ENCODE results near the gene CPSF4L. TPM values are rescaled to one million over a fixed set of nuclear protein-coding genes. Genes with fewer than 3 reads are reported as not detected.

Gene CPSF4L
- polyA plus RNA-seq, 1 of the 3 experiments (the other 2 are of a cell fraction), result 0.10 TPM

DNA sequence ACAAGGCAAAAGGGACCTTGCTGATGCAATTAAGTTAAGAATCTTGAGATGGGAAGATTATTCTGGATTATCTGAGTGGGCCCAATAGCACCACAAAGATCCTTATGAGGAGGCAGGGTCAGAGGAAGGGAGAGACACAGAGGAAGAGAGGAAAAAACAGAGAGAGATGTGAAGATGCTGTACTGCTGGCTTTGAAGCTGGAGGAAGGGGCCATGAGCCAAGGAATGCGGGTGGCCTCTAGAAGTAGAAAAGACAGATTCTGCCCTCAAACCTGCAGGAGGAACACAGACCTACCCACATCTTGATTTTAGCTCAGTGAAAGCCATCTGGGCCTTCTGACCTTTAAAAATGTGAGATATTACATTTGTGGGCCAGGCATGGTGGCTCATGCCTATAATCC is 8.1 kb upstream of the CPSF4L start (continued):
- TF ChIP-seq, protein P1, sequence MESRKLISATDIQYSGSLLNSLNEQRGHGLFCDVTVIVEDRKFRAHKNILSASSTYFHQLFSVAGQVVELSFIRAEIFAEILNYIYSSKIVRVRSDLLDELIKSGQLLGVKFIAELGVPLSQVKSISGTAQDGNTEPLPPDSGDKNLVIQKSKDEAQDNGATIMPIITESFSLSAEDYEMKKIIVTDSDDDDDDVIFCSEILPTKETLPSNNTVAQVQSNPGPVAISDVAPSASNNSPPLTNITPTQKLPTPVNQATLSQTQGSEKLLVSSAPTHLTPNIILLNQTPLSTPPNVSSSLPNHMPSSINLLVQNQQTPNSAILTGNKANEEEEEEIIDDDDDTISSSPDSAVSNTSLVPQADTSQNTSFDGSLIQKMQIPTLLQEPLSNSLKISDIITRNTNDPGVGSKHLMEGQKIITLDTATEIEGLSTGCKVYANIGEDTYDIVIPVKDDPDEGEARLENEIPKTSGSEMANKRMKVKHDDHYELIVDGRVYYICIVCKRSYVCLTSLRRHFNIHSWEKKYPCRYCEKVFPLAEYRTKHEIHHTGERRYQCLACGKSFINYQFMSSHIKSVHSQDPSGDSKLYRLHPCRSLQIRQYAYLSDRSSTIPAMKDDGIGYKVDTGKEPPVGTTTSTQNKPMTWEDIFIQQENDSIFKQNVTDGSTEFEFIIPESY (IDR thresholded peaks at IDR 0.05; ENCODE audit: borderline replicate concordance, low read depth), result no peak
- TF ChIP-seq JUND (IDR thresholded peaks at IDR 0.05) (no peak), TCF12 (IDR thresholded peaks at IDR 0.05) (no peak)

DNA sequence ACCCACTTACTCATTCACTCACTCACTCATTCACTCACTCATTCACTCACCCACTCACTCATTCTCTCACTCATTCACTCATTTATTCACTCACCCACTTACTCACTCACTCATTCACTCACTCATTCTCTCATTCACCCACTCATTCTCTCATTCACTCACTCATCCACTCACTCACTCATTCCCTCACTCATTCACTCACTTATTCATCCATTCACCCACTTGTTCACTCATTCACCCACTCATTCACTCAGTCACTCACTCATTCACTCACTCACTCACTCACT is 7.6 kb upstream of the CPSF4L start:
- ChIA-PET CTCF (interaction anchor here (1.1 to 22.4 kb wide), 3 partner anchors 13 to 103 kb away, joined by 5 to 691 read pairs (median 33); no protein-coding TSS in a partner anchor), POLR2A (no interaction called here)
- Histone ChIP-seq H3K4me2 (no peak overlapping the region), H3K9me2 (no peaks in the 10 kb centered on the region), H4K20me1 (ENCODE audit: insufficient read depth) (no peaks in the 10 kb centered on the region), H3K27me3 (ENCODE audit: insufficient read depth) (no peaks in the 10 kb centered on the region), H2AFZ (ENCODE audit: low read depth) (no peak overlapping the region), H3F3A (replicated peaks; ENCODE audit: insufficient read depth) (no peaks in the 10 kb centered on the region), H3K36me3 (replicated peaks in 1 of 2; ENCODE audit: control insufficient read depth in 1 of 2, insufficient read depth in 2 of 2, low read length in 1 of 2) (no peaks in the 10 kb centered on the region), H3K9me3 (no peaks in the 10 kb centered on the region), H3K79me2 (ENCODE audit: insufficient read depth) (no peaks in the 10 kb centered on the region), H3K27ac (ENCODE audit: low read depth in 2 of 2, low read length in 1 of 2) (no peak overlapping the region), H3K9ac (no peak overlapping the region), H3K4me3 (ENCODE audit: low read depth in 2 of 2, low read length in 1 of 2) (no peak overlapping the region), H3K4me1 (ENCODE audit: control insufficient read depth in 1 of 2, insufficient read depth in 2 of 2, low read depth in 1 of 2, low read length in 1 of 2) (no peaks in the 10 kb centered on the region)
- no peak for TF ChIP-seq ELF1 (IDR thresholded peaks at IDR 0.05)
- TF ChIP-seq EZH2phosphoT487 (IDR thresholded peaks at IDR 0.05; ENCODE audit: borderline replicate concordance, low read depth), result no peak
- TF ChIP-seq, protein P2, sequence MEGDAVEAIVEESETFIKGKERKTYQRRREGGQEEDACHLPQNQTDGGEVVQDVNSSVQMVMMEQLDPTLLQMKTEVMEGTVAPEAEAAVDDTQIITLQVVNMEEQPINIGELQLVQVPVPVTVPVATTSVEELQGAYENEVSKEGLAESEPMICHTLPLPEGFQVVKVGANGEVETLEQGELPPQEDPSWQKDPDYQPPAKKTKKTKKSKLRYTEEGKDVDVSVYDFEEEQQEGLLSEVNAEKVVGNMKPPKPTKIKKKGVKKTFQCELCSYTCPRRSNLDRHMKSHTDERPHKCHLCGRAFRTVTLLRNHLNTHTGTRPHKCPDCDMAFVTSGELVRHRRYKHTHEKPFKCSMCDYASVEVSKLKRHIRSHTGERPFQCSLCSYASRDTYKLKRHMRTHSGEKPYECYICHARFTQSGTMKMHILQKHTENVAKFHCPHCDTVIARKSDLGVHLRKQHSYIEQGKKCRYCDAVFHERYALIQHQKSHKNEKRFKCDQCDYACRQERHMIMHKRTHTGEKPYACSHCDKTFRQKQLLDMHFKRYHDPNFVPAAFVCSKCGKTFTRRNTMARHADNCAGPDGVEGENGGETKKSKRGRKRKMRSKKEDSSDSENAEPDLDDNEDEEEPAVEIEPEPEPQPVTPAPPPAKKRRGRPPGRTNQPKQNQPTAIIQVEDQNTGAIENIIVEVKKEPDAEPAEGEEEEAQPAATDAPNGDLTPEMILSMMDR (IDR thresholded peaks at IDR 0.05), result no peak
- no peak for TF ChIP-seq GABPA (IDR thresholded peaks at IDR 0.05; ENCODE audit: low read depth)
- TF ChIP-seq, protein P3, sequence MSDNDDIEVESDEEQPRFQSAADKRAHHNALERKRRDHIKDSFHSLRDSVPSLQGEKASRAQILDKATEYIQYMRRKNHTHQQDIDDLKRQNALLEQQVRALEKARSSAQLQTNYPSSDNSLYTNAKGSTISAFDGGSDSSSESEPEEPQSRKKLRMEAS (IDR thresholded peaks at IDR 0.05; ENCODE audit: low read depth), result no peak
- no peak for TF ChIP-seq FOXM1 (IDR thresholded peaks at IDR 0.05; ENCODE audit: low read depth)
- DNase-seq, result no peak

DNA sequence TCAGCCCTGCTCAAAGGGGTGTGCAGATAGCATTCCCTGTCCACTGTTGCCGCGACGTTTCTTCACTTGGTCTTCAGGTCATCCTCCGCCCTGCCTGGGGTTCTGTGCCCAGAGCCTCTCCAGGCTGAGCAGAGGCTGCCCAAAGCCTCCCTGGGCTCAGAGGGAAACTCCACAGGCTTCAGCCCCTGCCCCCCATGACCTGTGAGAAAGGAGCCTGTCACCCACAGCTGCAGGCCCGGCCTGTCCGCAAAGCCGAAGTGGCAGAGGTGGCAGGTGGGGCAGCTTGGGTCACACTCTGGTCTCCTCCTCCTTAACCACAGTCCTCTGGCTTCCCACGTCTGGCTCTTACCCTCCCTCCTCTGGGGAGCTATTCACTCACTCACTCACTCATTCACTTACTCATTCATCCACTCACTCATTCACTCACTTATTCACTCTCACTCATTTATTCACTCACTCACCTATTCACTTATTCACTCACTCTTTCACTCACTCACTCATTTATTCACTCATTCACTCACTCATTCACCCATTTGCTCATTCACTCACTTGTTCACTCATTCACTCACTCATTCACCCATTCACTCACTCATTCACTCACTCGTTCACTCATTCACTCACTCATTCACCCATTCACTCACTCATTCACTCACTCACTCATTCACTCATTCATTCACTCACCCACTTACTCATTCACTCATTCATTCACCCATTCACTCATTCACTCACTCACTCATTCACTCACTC is 7.1 kb upstream of the CPSF4L start:
- no peaks in the 10 kb centered on the region for H3K9me3 ChIP-seq
- H3K4me3 ChIP-seq (ENCODE audit: low read depth in 2 of 2, low read length in 1 of 2), result no peak overlapping the region
- POLR2A ChIA-PET, result no interaction called here
- H4K20me1 ChIP-seq (ENCODE audit: insufficient read depth), result no peaks in the 10 kb centered on the region
- H2AFZ ChIP-seq (ENCODE audit: low read depth), result no peak overlapping the region
- no peaks in the 10 kb centered on the region for H3K79me2 ChIP-seq (ENCODE audit: insufficient read depth)
- H3K9me2 ChIP-seq, result no peaks in the 10 kb centered on the region
- H3K27ac ChIP-seq (ENCODE audit: low read depth in 2 of 2, low read length in 1 of 2), result no peak overlapping the region
- 91% methylated on average over 9 of the region's 9 CpGs for WGBS (ENCODE audit: low lambda C conversion rate)
- no peaks in the 10 kb centered on the region for H3F3A ChIP-seq (replicated peaks; ENCODE audit: insufficient read depth)
- H3K4me1 ChIP-seq (ENCODE audit: control insufficient read depth in 1 of 2, insufficient read depth in 2 of 2, low read depth in 1 of 2, low read length in 1 of 2), result no peaks in the 10 kb centered on the region
- no peak overlapping the region for H3K4me2 ChIP-seq
- no peak overlapping the region for H3K9ac ChIP-seq
- H3K27me3 ChIP-seq (ENCODE audit: insufficient read depth), result no peaks in the 10 kb centered on the region
- no peak for TF ChIP-seq CHD2 (IDR thresholded peaks at IDR 0.05; ENCODE audit: low read length, partially characterized antibody)
- H3K36me3 ChIP-seq (replicated peaks in 1 of 2; ENCODE audit: control insufficient read depth in 1 of 2, insufficient read depth in 2 of 2, low read length in 1 of 2), result no peaks in the 10 kb centered on the region
- DNase-seq, result peak; percentile 39
- CTCF ChIA-PET, result interaction anchor here (0.6 to 22.4 kb wide), 7 partner anchors 12 to 541 kb away, joined by 3 to 691 read pairs (median 4); no protein-coding TSS in a partner anchor
